ENCODE results near the gene AKNA. TPM values are rescaled to one million over a fixed set of nuclear protein-coding genes. Genes with fewer than 3 reads are reported as not detected.

AKNA gene
- 10 to 100 TPM in 4 of 8 experiments, 1 to 10 TPM in 4; 2.7 to 25.7 (median 10.8) TPM for total RNA-seq

DNA sequence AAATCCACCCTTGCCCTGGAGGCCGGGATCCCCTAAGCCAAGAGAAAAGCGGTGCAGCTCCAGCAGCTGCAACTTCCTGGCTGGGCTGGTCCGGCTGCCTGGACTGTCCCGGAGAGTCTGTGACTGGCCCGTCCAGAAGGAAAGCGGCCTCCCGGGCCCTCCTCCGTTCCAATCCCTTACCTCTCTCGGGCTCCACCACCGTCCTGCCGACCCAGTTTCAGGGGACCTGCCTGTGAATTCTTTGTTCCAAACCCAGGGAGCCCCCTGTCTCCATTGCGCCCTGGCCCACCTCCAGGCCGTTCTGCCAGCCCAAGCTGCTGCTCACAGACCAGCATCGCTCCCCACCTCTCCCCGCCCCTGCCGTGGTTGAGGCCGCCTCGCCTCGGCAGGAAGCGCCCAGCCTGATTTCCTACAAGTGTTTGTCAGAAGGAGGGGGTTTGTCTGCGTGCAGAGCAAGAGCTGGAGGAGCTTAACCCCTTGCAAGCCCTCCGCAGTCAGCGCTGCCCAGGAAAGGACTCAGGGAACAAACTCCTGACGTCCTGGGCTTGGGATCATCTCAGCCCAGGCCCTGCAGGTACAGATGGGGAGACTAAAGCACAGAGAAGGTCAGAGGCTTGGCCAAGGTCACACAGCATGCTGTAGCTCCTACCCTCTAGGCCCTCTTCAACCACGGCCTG is at the start of gene AKNA:
AKNA (minus strand) TSS at position 303 of the 677 bp plus-strand sequence. CDS start 6,649 bp downstream, outside the sequence.
- peak; percentile 60 to 88 (median 80) for ATAC-seq (replicated peaks in 6 of 8)
- WGBS, 10 experiments = 0 to 32% (median 18%) methylated on average over 1 to 10 of the region's 25 CpGs; no CpG with 5 or more reads in 3 of the 10 experiments
- peak within 1 kb of the TSS in 1 of 2 donors; percentile 18 for H3K27ac ChIP-seq
- peaks cover 47 to 63% of the 10 kb centered on the region in 2 donors for H3K4me1 ChIP-seq (replicated peaks in 1 of 2)
- H3K4me3 ChIP-seq = peak within 1 kb of the TSS; percentile 15 to 35 (median 27)
- in situ Hi-C loops (cut with MboI; ENCODE audit: low pct_unique_long_range_greater_than_20kb in 2 of 9, low sequenced_read_pairs in 9 of 9, unreplicated experiment in 9 of 9) = no loop called here

DNA sequence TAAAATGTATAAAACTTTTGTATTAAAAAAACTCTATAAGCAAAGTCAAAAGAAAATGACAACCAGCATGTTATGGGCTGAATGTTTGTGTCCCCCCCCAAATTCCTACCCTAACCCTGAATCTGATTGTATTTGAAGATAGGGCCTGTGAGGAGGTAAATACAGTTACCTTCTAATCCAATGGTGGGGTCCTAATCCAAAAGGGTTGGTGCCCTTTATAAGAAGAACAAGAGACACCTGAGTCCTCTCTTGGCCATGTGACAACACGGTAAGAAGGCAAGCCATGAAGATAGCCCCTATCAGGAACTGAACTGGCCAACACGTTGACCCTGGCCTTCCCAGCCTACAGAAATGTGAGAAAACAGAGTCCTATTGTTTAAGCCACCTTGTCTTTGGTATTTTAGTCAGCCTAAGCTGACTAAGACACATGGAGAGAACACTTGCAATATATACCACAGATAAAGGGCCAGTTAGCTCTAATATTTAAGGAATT is 49.7 kb upstream of the AKNA start:
- Histone ChIP-seq H3K4me1 (replicated peaks in 1 of 2) (no peaks in the 10 kb centered on the region), H3K4me3 (no peak overlapping the region), H3K27ac (no peak overlapping the region)
- no peak for ATAC-seq (replicated peaks in 6 of 8)
- whole genome bisulfite sequencing, 10 experiments = 0 to 83% (median 77%) methylated on average over 1 to 2 of the region's 2 CpGs; no CpG with 5 or more reads in 2 of the 10 experiments
- in situ Hi-C loops (cut with MboI; ENCODE audit: low pct_unique_long_range_greater_than_20kb in 2 of 9, low sequenced_read_pairs in 9 of 9, unreplicated experiment in 9 of 9) = loop anchor here in 6 of 9 experiments (25.0 kb wide), 3 partner anchors 200 to 575 kb away; partner anchors contain the start of gene TEX53 (in 3 of the 6)

GRCh38 chr9:114434878-114435311 is 47.1 kb upstream of the AKNA start:
- ATAC-seq (replicated peaks in 6 of 8) = peak; percentile 35 to 89 (median 65)
- Histone ChIP-seq H3K4me1 (replicated peaks in 1 of 2) (no peaks in the 10 kb centered on the region), H3K4me3 (no peak overlapping the region), H3K27ac (no peak overlapping the region)
- in situ Hi-C loops (cut with MboI; ENCODE audit: low pct_unique_long_range_greater_than_20kb in 2 of 9, low sequenced_read_pairs in 9 of 9, unreplicated experiment in 9 of 9) = loop anchor here in 6 of 9 experiments (25.0 kb wide), 3 partner anchors 202 to 577 kb away; partner anchors contain the start of gene TEX53 (in 3 of the 6)
- WGBS, 10 experiments = 24 to 77% (median 51%) methylated on average over 2 to 8 of the region's 9 CpGs; no CpG with 5 or more reads in 2 of the 10 experiments

DNA sequence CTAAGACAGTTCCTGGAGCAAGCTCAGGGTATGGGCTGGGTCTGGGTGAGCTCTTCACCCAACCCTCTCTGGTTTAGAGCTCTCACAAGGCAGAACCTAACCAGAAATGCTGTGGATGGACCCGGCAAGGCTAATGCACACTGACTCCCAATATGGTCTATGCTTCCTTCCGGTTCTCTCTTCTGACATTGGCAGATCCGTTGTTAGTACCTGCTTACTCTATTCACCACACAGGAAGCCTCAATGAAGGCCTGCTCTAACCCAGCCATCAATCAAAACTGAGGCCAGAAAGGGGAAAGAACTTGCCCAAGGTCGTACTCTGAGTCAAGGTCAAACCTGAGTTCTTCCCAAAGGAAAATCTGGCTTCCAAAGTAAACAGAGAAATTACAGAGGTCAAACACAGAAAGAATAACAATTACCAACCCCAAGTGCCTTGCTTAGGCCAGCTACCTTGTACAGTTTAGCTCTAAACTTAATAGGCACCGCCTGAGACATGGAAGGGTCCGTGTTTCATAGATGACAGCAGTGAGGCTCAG is 46.0 kb upstream of the AKNA start:
- no peak overlapping the region for H3K27ac ChIP-seq
- no peaks in the 10 kb centered on the region for H3K4me1 ChIP-seq (replicated peaks in 1 of 2)
- ATAC-seq (replicated peaks in 6 of 8) = no peak
- WGBS, 10 experiments = 54 to 100% (median 66%) methylated on average over 1 to 6 of the region's 6 CpGs; no CpG with 5 or more reads in 1 of the 10 experiments
- in situ Hi-C loops (cut with MboI; ENCODE audit: low pct_unique_long_range_greater_than_20kb in 2 of 9, low sequenced_read_pairs in 9 of 9, unreplicated experiment in 9 of 9) = loop anchor here in 6 of 9 experiments (25.0 kb wide), 3 partner anchors 204 to 579 kb away; partner anchors contain the start of gene TEX53 (in 3 of the 6)
- no peak overlapping the region for H3K4me3 ChIP-seq

DNA sequence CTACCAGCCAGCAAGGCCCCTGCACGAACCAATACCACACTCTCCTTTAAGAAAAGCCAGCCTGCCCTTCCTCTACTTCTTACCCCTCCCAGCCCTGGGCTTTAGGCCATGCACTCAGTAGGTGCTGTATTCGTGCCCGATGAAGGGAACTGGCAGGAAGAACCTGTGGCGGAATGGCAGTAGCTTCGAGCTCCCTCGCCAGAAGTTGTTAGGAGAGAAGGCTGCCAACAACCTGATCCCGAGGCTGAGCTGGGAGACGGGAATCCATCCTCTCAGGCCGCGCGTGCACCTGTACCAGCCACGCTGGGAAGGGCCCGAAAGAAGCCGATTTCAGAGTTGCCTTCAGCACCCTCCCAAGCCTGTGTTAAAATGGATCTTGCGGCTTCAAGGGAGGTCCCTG is 45.3 kb upstream of the AKNA start:
- WGBS, 10 experiments = 85 to 100% (median 93%) methylated on average over 1 to 11 of the region's 15 CpGs; no CpG with 5 or more reads in 3 of the 10 experiments

GRCh38 chr9:114432323-114433067 is 44.7 kb upstream of the AKNA start:
- Histone ChIP-seq H3K4me1 (replicated peaks in 1 of 2) (no peaks in the 10 kb centered on the region), H3K4me3 (no peak overlapping the region), H3K27ac (no peak overlapping the region)
- ATAC-seq (replicated peaks in 6 of 8) = no peak
- in situ Hi-C loops (cut with MboI; ENCODE audit: low pct_unique_long_range_greater_than_20kb in 2 of 9, low sequenced_read_pairs in 9 of 9, unreplicated experiment in 9 of 9) = loop anchor here in 6 of 9 experiments (25.0 kb wide), 3 partner anchors 205 to 580 kb away; partner anchors contain the start of gene TEX53 (in 3 of the 6)
- WGBS, 10 experiments = 0 to 100% (median 67%) methylated on average over 1 to 3 of the region's 6 CpGs; no CpG with 5 or more reads in 2 of the 10 experiments

More for the DNA sequence above, 45.3 kb upstream of the AKNA start:
- H3K4me1 ChIP-seq (replicated peaks in 1 of 2) = no peaks in the 10 kb centered on the region
- H3K27ac ChIP-seq = no peak overlapping the region
- no peak for ATAC-seq (replicated peaks in 6 of 8)
- in situ Hi-C loops (cut with MboI; ENCODE audit: low pct_unique_long_range_greater_than_20kb in 2 of 9, low sequenced_read_pairs in 9 of 9, unreplicated experiment in 9 of 9) = loop anchor here in 6 of 9 experiments (25.0 kb wide), 3 partner anchors 204 to 579 kb away; partner anchors contain the start of gene TEX53 (in 3 of the 6)
- H3K4me3 ChIP-seq = no peak overlapping the region

DNA sequence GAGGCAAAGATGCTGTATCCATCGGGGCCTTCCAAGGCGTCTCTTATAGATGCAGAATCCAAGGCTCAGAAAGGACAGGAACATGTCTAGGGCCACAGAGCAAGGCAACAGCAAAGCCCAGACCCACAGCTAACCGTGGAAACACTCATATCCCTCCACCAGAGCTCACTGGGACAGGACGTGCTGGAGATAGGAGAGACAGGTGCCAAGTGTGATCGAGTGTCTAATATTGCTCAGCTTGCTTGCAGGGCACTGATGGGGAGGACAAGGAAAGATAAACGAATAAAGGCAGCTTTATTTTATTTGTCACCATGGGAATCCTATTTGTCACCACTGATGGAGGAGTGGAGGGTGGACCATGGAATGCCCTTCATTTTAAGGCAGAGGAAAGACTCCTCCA is 44.0 kb upstream of the AKNA start:
- in situ Hi-C loops (cut with MboI; ENCODE audit: low pct_unique_long_range_greater_than_20kb in 2 of 9, low sequenced_read_pairs in 9 of 9, unreplicated experiment in 9 of 9) = loop anchor here in 6 of 9 experiments (25.0 kb wide), 3 partner anchors 206 to 581 kb away; partner anchors contain the start of gene TEX53 (in 3 of the 6)
- no peak overlapping the region for H3K4me3 ChIP-seq
- WGBS, 10 experiments = 65 to 95% (median 86%) methylated on average over 1 to 5 of the region's 6 CpGs; no CpG with 5 or more reads in 3 of the 10 experiments
- H3K4me1 ChIP-seq (replicated peaks in 1 of 2) = no peaks in the 10 kb centered on the region
- no peak overlapping the region for H3K27ac ChIP-seq
- ATAC-seq (replicated peaks in 6 of 8) = no peak

GRCh38 chr9:114431003-114431402 is 43.2 kb upstream of the AKNA start:
- in situ Hi-C loops (cut with MboI; ENCODE audit: low pct_unique_long_range_greater_than_20kb in 2 of 9, low sequenced_read_pairs in 9 of 9, unreplicated experiment in 9 of 9) = loop anchor here in 6 of 9 experiments (25.0 kb wide), 3 partner anchors 206 to 581 kb away; partner anchors contain the start of gene TEX53 (in 3 of the 6)
- WGBS, 10 experiments = 46 to 93% (median 70%) methylated on average over 1 to 3 of the region's 4 CpGs; no CpG with 5 or more reads in 4 of the 10 experiments
- H3K4me1 ChIP-seq (replicated peaks in 1 of 2) = no peaks in the 10 kb centered on the region
- no peak for ATAC-seq (replicated peaks in 6 of 8)
- H3K4me3 ChIP-seq = no peak overlapping the region
- no peak overlapping the region for H3K27ac ChIP-seq

- peak in 1 of 8 experiments; percentile 69 for ATAC-seq (replicated peaks in 6 of 8)
- WGBS, 10 experiments = 57 to 100% (median 87%) methylated on average over 1 to 4 of the region's 5 CpGs; no CpG with 5 or more reads in 3 of the 10 experiments
- Histone ChIP-seq H3K4me1 (replicated peaks in 1 of 2) (no peaks in the 10 kb centered on the region), H3K27ac (no peak overlapping the region), H3K4me3 (no peak overlapping the region)
- in situ Hi-C loops (cut with MboI; ENCODE audit: low pct_unique_long_range_greater_than_20kb in 2 of 9, low sequenced_read_pairs in 9 of 9, unreplicated experiment in 9 of 9) = loop anchor here in 6 of 9 experiments (25.0 kb wide), 3 partner anchors 207 to 582 kb away; partner anchors contain the start of gene TEX53 (in 3 of the 6)
Measured at GRCh38 chr9:114430457-114430856, 42.7 kb upstream of the AKNA start.

GRCh38 chr9:114429488-114429887 is 41.7 kb upstream of the AKNA start:
- H3K4me3 ChIP-seq = no peak overlapping the region
- WGBS, 10 experiments = 40 to 100% (median 83%) methylated on average over 1 to 5 of the region's 6 CpGs; no CpG with 5 or more reads in 2 of the 10 experiments
- no peak for ATAC-seq (replicated peaks in 6 of 8)
- in situ Hi-C loops (cut with MboI; ENCODE audit: low pct_unique_long_range_greater_than_20kb in 2 of 9, low sequenced_read_pairs in 9 of 9, unreplicated experiment in 9 of 9) = loop anchor here in 6 of 9 experiments (25.0 kb wide), 3 partner anchors 208 to 583 kb away; partner anchors contain the start of gene TEX53 (in 3 of the 6)
- no peak overlapping the region for H3K27ac ChIP-seq
- no peaks in the 10 kb centered on the region for H3K4me1 ChIP-seq (replicated peaks in 1 of 2)

GRCh38 chr9:114428466-114428865 is 40.7 kb upstream of the AKNA start:
- Histone ChIP-seq H3K4me1 (replicated peaks in 1 of 2) (no peaks in the 10 kb centered on the region), H3K4me3 (no peak overlapping the region), H3K27ac (no peak overlapping the region)
- ATAC-seq (replicated peaks in 6 of 8) = no peak
- in situ Hi-C loops (cut with MboI; ENCODE audit: low pct_unique_long_range_greater_than_20kb in 2 of 9, low sequenced_read_pairs in 9 of 9, unreplicated experiment in 9 of 9) = loop anchor here in 6 of 9 experiments (25.0 kb wide), 3 partner anchors 209 to 584 kb away; partner anchors contain the start of gene TEX53 (in 3 of the 6)
- WGBS, 10 experiments = 87 to 100% (median 91%) methylated on average over 2 to 5 of the region's 8 CpGs; no CpG with 5 or more reads in 6 of the 10 experiments

GRCh38 chr9:114427644-114428043 is 39.9 kb upstream of the AKNA start:
- 70 to 100% (median 82%) methylated on average over 1 to 4 of the region's 4 CpGs; no CpG with 5 or more reads in 4 of the 10 experiments for WGBS, 10 experiments
- no peak overlapping the region for H3K27ac ChIP-seq
- no peak overlapping the region for H3K4me3 ChIP-seq
- no peak for ATAC-seq (replicated peaks in 6 of 8)
- in situ Hi-C loops (cut with MboI; ENCODE audit: low pct_unique_long_range_greater_than_20kb in 2 of 9, low sequenced_read_pairs in 9 of 9, unreplicated experiment in 9 of 9) = loop anchor here in 6 of 9 experiments (25.0 kb wide), 3 partner anchors 210 to 585 kb away; partner anchors contain the start of gene TEX53 (in 3 of the 6)
- H3K4me1 ChIP-seq (replicated peaks in 1 of 2) = no peaks in the 10 kb centered on the region
